Measurements from ENCODE around the gene OR2Y1. TPM values are rescaled to one million over a fixed set of nuclear protein-coding genes. Genes with fewer than 3 reads are reported as not detected.

The OR2Y1 gene
- total and polyA plus RNA-seq, 2 of the 13 experiments (the other 11 are each of a cell fraction or from before 2014, with no cell fraction given), result not detected

DNA sequence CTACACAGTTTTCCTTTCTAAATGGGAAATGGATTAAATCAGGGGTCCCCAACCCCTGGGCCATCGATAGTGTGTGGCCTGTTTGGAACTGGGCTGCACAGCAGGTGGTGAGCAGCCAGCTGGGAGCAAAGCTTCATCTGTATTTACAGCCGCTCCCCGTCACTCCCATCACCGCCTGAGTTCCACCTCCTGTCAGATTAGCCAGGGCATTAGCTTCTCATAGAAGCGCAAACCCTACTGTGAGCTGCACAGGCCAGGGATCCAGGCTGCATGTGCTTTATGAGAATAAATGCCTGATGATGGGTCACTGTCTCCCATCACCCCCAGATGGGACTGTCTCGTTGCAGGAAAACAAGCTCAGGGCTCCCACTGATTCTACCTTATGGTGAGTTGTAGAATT lies 49.3 kb downstream of the OR2Y1 start (continued):
- TF ChIP-seq, protein P1, sequence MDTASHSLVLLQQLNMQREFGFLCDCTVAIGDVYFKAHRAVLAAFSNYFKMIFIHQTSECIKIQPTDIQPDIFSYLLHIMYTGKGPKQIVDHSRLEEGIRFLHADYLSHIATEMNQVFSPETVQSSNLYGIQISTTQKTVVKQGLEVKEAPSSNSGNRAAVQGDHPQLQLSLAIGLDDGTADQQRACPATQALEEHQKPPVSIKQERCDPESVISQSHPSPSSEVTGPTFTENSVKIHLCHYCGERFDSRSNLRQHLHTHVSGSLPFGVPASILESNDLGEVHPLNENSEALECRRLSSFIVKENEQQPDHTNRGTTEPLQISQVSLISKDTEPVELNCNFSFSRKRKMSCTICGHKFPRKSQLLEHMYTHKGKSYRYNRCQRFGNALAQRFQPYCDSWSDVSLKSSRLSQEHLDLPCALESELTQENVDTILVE (CRISPR knock-in tag; IDR thresholded peaks at IDR 0.05), result no peak
- TF ChIP-seq ZBTB7B (CRISPR knock-in tag; IDR thresholded peaks at IDR 0.05), result no peak
- TF ChIP-seq MLXIP (CRISPR knock-in tag; IDR thresholded peaks at IDR 0.05; ENCODE audit: borderline replicate concordance), result no peak
- TF ChIP-seq, protein P2, sequence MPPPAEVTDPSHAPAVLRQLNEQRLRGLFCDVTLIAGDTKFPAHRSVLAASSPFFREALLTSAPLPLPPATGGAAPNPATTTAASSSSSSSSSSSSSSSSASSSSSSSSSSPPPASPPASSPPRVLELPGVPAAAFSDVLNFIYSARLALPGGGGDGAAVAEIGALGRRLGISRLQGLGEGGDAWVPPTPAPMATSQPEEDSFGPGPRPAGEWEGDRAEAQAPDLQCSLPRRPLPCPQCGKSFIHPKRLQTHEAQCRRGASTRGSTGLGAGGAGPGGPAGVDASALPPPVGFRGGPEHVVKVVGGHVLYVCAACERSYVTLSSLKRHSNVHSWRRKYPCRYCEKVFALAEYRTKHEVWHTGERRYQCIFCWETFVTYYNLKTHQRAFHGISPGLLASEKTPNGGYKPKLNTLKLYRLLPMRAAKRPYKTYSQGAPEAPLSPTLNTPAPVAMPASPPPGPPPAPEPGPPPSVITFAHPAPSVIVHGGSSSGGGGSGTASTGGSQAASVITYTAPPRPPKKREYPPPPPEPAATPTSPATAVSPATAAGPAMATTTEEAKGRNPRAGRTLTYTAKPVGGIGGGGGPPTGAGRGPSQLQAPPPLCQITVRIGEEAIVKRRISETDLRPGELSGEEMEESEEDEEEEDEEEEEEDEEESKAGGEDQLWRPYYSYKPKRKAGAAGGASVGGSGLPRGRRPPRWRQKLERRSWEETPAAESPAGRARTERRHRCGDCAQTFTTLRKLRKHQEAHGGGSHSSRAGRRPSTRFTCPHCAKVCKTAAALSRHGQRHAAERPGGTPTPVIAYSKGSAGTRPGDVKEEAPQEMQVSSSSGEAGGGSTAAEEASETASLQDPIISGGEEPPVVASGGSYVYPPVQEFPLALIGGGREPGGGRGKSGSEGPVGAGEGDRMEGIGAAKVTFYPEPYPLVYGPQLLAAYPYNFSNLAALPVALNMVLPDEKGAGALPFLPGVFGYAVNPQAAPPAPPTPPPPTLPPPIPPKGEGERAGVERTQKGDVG (CRISPR knock-in tag; IDR thresholded peaks at IDR 0.05; ENCODE audit: borderline replicate concordance), result no peak
- TF ChIP-seq, protein P3, sequence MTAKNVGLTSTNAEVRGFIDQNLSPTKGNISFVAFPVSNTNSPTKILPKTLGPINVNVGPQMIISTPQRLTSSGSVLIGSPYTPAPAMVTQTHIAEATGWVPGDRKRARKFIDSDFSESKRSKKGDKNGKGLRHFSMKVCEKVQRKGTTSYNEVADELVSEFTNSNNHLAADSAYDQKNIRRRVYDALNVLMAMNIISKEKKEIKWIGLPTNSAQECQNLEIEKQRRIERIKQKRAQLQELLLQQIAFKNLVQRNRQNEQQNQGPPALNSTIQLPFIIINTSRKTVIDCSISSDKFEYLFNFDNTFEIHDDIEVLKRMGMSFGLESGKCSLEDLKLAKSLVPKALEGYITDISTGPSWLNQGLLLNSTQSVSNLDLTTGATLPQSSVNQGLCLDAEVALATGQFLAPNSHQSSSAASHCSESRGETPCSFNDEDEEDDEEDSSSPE (CRISPR knock-in tag; IDR thresholded peaks at IDR 0.05), result no peak
- TF ChIP-seq ETV6 (CRISPR knock-in tag; conservative IDR thresholded peaks at IDR 0.05), result no peak
